Activated CD4-positive, alpha-beta T cell treated with anti-CD3 and anti-CD28 coated beads, Interleukin-2, amount 50 U/mL, for 16 hours (primary cell): Measurements from ENCODE around the gene SLC25A42.
"Not testable (repeated sequence)": the region's sequence is repeated elsewhere in the genome, so short reads cannot be mapped to it uniquely, and the experiment has no call there.

Source experiments
- DNase-seq: peaks from one replicate; pipeline ENCODE4 v3.0.0-alpha.2; 2020

SLC25A42 gene

DNA sequence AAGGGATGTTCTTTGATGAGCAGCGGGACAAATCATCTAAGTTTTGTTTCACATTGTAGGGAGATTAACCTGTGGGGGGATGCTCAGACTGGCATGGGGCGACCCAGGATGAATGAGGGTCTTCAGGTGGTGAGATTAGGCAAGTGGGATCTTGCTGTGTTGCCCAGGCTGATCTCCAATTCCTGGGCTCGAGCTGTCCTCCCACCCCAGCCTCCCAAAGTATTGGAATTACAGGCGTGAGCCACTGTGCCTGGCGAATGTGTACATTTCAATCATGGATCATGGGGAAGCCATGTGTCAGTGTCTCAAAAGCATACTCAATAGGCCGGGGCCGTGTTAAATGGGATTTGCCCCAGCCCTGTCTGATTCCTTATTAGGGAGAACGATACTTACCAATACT is 8.1 kb downstream of the SLC25A42 start:
- DNase-seq = no peak

DNA sequence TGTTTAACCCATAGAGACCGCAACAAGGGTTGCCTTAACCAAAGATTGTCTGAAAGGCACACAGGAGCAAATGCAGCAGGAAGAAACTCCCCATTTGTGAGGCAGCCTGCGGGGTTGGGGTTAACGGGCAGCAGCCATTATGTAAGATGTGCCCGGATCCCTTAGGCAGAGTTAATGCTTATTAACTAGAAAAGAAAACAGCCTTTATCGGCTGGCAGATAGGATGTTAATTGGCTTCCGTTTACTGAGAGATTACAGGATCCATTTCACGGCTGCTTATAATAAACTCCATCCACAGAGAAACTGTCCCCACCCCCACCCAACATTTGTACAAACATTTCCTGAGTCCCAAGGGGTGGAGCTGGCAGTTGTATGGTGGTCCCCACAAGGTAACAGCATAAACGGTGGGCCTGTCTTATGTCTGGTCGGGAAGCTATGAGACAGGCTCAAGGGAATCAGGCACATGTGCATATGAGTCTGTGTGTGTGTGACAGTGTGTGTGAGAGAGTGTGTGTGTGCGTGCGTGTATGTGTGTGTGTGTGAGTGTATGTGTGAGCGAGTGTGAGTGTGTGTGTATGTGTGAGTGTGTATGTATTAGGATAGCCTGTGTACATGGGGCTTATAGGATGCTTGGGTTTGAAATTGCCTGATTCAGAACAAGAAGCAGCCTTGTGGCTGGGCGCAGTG is 10.5 kb downstream of the SLC25A42 start:
- DNase-seq = no peak

- no peak for DNase-seq
These were observed 11.3 kb downstream of the SLC25A42 start for GRCh38 chr19:19075126-19075525.

DNA sequence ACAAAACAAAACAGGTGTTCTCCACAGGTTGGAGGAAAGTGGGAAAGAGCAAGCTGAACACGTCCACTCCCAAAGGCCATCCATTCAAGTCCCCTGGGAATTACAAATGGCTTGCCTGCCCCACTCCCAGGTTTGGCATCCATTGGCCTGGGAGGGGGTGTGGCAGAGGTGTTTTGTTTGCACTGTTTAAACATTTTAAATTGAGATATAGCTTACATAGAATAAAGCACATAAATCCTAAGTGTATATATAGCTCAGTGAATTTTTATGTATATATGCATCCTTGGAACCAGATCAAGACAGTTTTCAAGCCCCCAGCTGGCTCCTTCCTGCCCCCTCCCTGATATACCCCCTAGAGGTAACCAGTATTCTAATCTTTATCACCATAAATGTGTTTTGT is 12.7 kb downstream of the SLC25A42 start:
- DNase-seq = no peak

- no peak for DNase-seq
These were observed 13.3 kb downstream of the SLC25A42 start for GRCh38 chr19:19077103-19077502.

GRCh38 chr19:19078801-19079200 is 15.0 kb downstream of the SLC25A42 start:
- no peak for DNase-seq

- DNase-seq = no peak
These were observed 15.8 kb downstream of the SLC25A42 start for GRCh38 chr19:19079571-19079970.

GRCh38 chr19:19081642-19082151 is 17.9 kb downstream of the SLC25A42 start:
- no peak for DNase-seq

DNA sequence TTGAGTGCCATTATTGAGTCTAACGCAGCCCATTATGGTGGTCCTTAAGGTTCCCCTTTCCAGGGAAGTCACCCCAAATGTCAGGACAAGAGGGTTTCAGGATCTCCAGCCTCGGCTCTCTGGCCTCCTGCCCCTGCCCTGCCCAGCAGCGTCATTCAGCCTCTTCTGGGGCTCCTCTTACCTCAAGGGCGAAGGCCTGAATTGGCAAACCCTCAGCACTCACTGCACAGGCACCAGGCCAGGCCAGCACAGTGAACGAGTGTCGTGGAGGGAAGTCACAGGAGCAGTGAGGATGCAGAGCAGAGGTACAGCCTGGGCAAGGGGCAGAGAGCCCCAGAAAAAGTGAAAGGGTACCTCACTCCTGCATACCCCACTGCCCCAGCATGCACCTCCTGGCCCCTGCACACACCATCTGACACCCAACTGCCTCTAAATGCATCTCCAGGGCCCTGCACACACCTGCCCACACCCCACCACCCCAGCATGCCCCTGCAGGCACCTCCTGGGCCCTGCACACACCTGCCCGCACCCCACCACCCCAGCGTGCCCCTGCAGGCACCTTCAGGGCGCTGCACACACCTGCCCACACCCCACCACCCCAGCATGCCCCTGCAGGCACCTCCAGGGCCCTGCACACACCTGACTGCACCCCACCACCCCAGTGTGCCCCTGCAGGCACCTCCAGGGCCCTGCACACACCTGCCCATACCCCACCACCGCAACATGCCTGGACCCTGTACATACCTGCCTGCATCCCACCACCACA is 19.8 kb downstream of the SLC25A42 start:
- no peak for DNase-seq

DNA sequence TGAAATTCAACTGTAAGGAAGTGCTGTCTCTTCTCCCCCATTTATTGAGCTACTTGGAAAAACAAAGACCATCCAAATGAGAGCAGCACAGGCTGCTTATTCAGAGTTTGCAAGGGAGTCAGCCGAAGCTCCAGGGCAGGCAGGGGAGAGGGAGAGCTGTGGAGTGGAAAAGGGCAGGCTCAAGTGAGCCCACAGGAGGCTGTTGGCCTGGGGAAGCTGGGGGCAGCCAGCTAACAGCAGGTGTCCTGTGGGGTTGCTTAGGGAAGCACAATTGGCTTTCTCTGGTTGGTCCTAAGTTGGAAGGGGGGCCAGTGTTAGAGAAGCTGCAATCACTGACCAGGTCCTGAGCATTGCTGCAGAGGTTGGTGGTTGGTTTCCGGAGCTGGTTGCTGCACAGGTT is 23.9 kb downstream of the SLC25A42 start:
- no peak for DNase-seq

DNA sequence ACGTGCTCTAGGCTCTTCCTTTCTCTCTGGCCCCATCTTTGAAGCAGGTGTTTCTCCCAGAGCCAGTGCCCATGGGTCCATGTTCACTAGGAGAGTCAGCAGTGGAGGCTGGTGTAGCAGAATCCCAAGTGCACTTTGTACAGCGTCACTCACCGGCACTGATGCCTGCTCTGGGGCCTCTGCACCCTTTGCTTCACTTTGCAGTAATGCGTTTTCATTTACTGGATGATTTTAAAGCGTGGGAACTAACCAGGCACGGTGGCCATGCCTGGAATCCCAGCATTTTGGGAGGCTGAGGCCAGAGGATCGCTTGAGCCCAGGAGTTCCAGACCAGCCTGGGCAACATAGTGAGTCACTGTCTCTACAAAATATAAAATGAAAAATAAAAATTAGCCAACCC is 30.7 kb downstream of the SLC25A42 start:
- DNase-seq = no peak

GRCh38 chr19:19095691-19096090 is 31.9 kb downstream of the SLC25A42 start:
- DNase-seq = no peak

DNA sequence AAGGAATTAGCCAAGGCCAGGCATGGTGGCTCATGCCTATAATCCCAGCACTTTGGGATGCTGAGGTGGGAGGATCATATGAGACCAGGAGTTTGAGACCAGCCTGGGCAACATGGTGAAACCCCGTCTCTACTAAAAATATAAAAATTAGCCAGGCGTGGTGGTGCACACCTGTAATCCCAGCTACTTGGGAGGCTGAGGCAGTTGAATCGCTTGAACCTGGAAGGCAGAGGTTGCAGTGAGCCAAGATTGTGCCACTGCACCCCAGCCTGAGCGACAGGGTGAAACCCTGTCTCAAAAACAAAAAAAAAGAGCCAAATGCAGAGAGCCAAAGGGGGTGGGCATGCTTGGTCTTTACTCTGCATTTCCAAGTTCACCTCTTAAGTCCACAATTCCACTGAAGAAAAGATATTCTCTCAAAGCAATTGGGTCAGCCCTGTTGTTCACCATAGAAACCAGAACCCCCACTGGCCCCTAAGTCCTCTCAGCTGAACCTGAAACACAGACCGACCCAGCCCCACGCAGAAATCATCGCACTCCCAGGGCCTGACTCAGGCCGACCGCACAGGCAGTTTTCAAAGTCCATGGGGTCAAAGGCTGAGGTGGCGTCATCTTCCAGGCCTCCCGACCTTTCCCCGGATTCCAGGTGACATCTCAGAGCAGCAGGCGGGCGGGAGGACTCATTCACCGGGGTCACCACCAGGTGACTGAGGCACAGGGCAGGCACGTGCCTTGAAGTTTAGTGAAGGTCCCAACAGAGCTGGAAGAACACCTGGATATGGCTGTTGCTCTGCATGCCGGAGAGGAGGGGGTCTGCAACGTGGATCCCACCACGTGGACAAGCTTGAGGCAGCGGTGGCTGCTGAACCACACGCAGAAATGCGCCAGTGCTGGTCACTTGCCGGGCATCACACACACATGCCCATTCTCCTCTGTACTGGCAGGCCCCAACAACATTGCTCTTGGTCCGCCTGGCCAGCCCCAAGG is 33.1 kb downstream of the SLC25A42 start:
- no peak for DNase-seq

DNA sequence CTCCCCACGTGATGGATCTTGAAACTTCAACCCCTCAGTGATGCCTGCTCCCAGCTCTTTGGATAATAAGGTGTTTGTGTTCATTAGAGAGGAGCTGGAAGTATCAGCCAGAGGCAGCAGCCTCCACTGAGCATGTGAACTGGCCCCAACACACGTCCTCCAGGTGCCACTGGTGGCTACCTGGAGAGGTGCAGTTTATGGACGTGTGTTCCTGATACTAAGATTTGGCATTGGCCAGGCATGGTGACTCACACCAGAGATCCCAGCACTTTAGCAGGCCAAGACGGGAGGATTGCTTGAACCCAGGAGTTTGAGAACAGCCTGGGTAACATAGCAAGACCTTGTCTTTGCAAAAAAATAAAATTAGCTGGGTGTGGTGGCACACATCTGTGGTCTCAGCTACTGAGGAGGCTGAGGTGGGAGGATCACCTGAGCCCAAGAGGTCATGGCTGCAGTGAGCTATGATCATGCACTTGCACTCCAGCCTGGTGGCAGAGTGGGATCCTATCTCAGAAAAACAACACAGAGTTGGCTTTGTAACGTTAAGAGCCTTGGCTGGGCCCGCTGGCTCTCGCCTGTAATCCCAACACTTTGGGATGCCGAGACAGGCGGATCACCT is 34.4 kb downstream of the SLC25A42 start:
- no peak for DNase-seq

DNA sequence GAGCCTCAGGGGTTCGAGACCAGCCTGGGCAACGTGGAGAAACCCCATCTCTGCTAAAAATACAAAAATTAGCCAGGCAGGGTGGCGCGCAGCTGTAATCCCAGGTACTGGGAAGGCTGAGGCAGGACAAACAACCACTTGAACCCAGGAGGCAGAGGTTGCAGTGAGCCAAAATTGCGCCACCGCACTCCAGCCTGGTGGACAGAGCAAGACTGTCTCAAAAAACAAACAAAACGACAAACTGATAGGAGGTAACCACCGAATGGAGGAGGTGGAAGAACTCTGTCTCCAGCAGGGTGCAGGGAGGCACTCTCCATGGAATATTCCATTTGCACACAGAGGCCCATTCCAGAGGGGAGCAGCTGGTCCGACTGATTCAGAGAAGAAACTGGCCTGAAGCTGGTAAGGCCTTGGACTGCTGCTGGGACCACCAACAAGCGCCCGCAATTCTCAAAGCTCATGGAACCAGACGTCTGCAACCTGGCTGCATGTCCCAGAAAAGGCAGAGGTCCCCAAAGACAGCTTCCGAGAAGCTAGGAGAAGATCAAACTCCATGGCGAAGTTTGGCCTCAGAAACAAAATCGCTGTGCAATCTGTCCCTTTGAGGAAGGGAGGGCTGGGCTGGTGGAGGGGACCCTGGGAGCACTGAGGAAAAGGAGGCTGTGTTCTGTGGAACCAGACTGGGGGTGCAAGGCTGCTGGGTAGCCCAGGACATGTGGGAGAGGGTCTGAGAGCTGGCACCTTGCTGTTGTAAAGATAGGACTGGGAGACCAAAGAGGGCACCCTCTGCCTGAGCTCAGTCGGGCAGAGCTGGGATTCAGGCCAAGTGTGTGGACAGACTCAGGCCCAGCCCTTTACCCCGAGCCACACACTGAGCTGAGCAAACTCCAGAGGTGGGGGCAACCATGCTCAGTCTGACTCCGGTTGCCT is 35.2 kb downstream of the SLC25A42 start:
- no peak for DNase-seq

GRCh38 chr19:19101540-19101939 is 37.7 kb downstream of the SLC25A42 start:
- no peak for DNase-seq

- not testable (repeated sequence) for DNase-seq
These were observed 38.8 kb downstream of the SLC25A42 start for GRCh38 chr19:19102566-19102965.

GRCh38 chr19:19103167-19103566 is 39.4 kb downstream of the SLC25A42 start:
- no peak for DNase-seq

DNA sequence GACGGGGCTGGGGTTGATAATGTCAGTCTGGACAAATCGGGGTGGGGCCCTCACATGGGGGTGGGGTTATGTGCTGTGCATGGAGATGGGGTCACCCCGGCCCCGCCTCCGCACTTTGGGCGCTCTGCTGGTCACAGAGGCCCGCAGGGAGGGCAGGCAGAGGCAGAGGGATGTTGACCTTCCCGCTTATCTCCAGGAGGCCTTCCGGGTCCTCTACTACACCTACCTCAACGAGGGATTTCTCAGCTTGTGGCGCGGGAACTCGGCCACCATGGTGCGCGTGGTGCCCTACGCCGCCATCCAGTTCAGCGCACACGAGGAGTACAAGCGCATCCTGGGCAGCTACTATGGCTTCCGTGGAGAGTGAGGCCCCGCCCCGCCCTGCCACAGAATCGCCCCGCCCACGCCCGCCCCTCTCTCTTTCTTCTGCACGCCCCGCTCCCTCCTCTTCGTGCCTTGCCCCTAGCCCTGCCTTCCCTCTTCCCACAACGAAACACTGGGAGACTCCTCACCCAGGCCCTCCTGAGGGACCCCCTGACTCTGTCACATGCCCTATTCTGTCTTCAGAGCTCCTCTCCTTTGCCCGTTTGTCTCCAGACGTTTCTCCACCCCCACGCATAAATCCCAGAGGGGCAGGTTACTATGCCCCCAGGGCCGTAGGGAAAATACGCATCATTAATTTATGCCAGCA is 41.7 kb downstream of the SLC25A42 start:
- DNase-seq = no peak

DNA sequence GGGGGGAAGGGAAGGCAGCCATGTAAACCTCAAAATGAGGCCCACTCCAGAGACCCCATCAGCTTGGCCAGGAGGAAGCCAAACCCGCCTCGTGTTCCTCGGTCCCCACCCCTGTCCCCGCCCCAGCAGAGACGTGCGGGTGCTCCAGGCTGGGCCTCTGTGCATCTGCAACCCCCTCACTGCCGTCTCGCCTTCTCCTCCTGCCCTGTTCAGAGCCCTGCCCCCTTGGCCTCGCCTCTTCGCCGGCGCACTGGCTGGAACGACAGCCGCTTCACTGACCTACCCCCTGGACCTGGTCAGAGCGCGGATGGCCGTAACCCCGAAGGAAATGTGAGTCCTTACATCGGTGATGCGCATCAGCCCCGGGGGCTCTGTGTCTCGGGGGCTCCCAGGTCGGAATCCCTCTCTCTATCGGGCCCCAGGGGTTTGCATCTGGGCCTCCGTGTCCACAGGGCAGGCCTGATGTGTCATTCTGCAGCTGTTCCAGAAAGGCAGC is 42.3 kb downstream of the SLC25A42 start:
- no peak for DNase-seq

- DNase-seq = not testable (repeated sequence)
These were observed 43.1 kb downstream of the SLC25A42 start for GRCh38 chr19:19106938-19107337.
